ENCODE results near the gene PNMA8C.
"Not testable (repeated sequence)": the region's sequence is repeated elsewhere in the genome, so short reads cannot be mapped to it uniquely, and the experiment has no call there.

The PNMA8C gene

GRCh38 chr19:46402725-46403124 is 26.0 kb downstream of the PNMA8C start:
- Mint-ChIP-seq H3K36me3 (ENCODE audit: insufficient read depth) (peaks cover 3% of the 10 kb centered on the region), H3K27me3 (peaks cover 54 to 79% of the 10 kb centered on the region in 2 donors), H3K27ac (no peak overlapping the region)

GRCh38 chr19:46397801-46398479 is 30.8 kb downstream of the PNMA8C start:
- H3K36me3 Mint-ChIP-seq (ENCODE audit: insufficient read depth); H3K4me3 Mint-ChIP-seq; ATAC-seq (replicated peaks); DNase-seq; H3K27ac Mint-ChIP-seq; H3K4me1 Mint-ChIP-seq (ENCODE audit: low read depth in 2 of 2); H3K9me3 Mint-ChIP-seq: not testable (repeated sequence)
- H3K27me3 Mint-ChIP-seq: peaks cover 15 to 34% of the 10 kb centered on the region in 2 donors

More at GRCh38 chr19:46402725-46403124, 26.0 kb downstream of the PNMA8C start:
- DNase-seq (no peak), ATAC-seq (replicated peaks) (no peak)
- peaks cover 13 to 15% of the 10 kb centered on the region in 2 donors for H3K4me1 Mint-ChIP-seq (ENCODE audit: low read depth in 2 of 2)
- no peaks in the 10 kb centered on the region for H3K9me3 Mint-ChIP-seq
- no peak overlapping the region for H3K4me3 Mint-ChIP-seq

DNA sequence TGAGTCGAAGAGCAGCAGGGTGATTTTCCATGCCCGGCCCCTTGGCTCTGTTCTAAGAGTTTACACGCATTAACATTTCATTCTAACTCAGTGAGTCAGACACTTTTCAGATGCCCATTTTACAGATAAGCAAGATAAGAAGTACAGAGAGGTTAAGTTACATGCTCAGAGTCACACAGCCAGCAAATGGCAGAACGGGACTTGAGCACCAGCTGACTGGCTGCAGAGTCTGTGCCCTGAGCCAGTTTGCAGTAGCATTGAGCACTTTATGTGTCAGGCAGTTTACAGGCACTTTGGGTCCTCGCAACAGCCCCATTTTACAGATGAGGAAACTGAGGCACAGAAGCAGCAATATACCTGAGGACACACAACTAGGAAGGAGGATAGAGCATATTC is 34.3 kb downstream of the PNMA8C start:
- DNase-seq (no peak), ATAC-seq (replicated peaks) (no peak)
- Mint-ChIP-seq H3K4me1 (ENCODE audit: low read depth in 2 of 2) (peaks cover 0 to 5% of the 10 kb centered on the region in 2 donors), H3K4me3 (no peak overlapping the region), H3K27ac (no peak overlapping the region), H3K9me3 (no peaks in the 10 kb centered on the region), H3K27me3 (peaks cover 0 to 7% of the 10 kb centered on the region in 2 donors), H3K36me3 (ENCODE audit: insufficient read depth) (peaks cover 8% of the 10 kb centered on the region)

- DNase-seq: no peak
- Mint-ChIP-seq H3K27ac (no peak overlapping the region), H3K27me3 (no peaks in the 10 kb centered on the region), H3K4me1 (ENCODE audit: low read depth in 2 of 2) (peaks cover 0 to 5% of the 10 kb centered on the region in 2 donors), H3K36me3 (ENCODE audit: insufficient read depth) (peaks cover 14% of the 10 kb centered on the region), H3K9me3 (no peaks in the 10 kb centered on the region), H3K4me3 (no peak overlapping the region)
- no peak for ATAC-seq (replicated peaks)
These were observed 35.0 kb downstream of the PNMA8C start for GRCh38 chr19:46393456-46394401.

DNA sequence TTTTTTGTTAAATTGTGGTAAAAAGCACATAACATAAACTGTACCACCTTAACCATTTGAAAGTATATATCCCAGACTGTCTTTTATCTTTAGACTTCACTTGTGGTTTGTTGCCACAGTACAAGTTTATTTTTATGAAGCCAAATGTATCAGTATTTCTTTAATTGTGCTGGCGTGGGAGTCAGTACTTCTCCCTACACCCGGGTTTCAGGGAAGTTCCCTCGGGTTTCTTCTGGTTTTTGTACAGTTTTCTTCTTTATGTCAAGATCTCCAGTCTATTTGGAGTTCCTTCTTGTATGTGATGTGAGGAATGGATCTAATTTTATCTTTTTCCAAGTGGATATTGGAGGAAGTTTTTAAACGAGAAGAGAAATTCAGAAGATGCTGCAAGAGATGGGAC is 35.9 kb downstream of the PNMA8C start:
- no peak overlapping the region for H3K27ac Mint-ChIP-seq
- H3K36me3 Mint-ChIP-seq (ENCODE audit: insufficient read depth): peaks cover 20% of the 10 kb centered on the region
- no peaks in the 10 kb centered on the region for H3K9me3 Mint-ChIP-seq
- no peak overlapping the region for H3K4me3 Mint-ChIP-seq
- ATAC-seq (replicated peaks) (no peak), DNase-seq (no peak)
- H3K27me3 Mint-ChIP-seq: no peaks in the 10 kb centered on the region
- peaks cover 0 to 5% of the 10 kb centered on the region in 2 donors for H3K4me1 Mint-ChIP-seq (ENCODE audit: low read depth in 2 of 2)

- DNase-seq (no peak), ATAC-seq (replicated peaks) (no peak)
- Mint-ChIP-seq H3K27me3 (no peaks in the 10 kb centered on the region), H3K9me3 (no peaks in the 10 kb centered on the region), H3K36me3 (ENCODE audit: insufficient read depth) (peaks cover 25% of the 10 kb centered on the region), H3K4me3 (no peak overlapping the region), H3K27ac (no peak overlapping the region), H3K4me1 (ENCODE audit: low read depth in 2 of 2) (peaks cover 0 to 5% of the 10 kb centered on the region in 2 donors)
These were observed 36.4 kb downstream of the PNMA8C start for GRCh38 chr19:46392252-46392801.

- peaks cover 31% of the 10 kb centered on the region for H3K36me3 Mint-ChIP-seq (ENCODE audit: insufficient read depth)
- H3K27ac Mint-ChIP-seq: no peak overlapping the region
- H3K4me3 Mint-ChIP-seq: no peak overlapping the region
- peaks cover 0 to 5% of the 10 kb centered on the region in 2 donors for H3K4me1 Mint-ChIP-seq (ENCODE audit: low read depth in 2 of 2)
- no peak for DNase-seq
- no peaks in the 10 kb centered on the region for H3K27me3 Mint-ChIP-seq
- no peak for ATAC-seq (replicated peaks)
- no peaks in the 10 kb centered on the region for H3K9me3 Mint-ChIP-seq
These were observed 37.2 kb downstream of the PNMA8C start for GRCh38 chr19:46391296-46392251.

- DNase-seq: no peak
- Mint-ChIP-seq H3K4me1 (ENCODE audit: low read depth in 2 of 2) (peaks cover 0 to 5% of the 10 kb centered on the region in 2 donors), H3K9me3 (no peaks in the 10 kb centered on the region), H3K4me3 (no peak overlapping the region), H3K27me3 (no peaks in the 10 kb centered on the region), H3K36me3 (ENCODE audit: insufficient read depth) (peaks cover 34% of the 10 kb centered on the region), H3K27ac (no peak overlapping the region)
- no peak for ATAC-seq (replicated peaks)
These were observed 37.9 kb downstream of the PNMA8C start for GRCh38 chr19:46390866-46391265.

GRCh38 chr19:46390121-46390858 is 38.4 kb downstream of the PNMA8C start:
- peaks cover 36% of the 10 kb centered on the region for H3K36me3 Mint-ChIP-seq (ENCODE audit: insufficient read depth)

DNA sequence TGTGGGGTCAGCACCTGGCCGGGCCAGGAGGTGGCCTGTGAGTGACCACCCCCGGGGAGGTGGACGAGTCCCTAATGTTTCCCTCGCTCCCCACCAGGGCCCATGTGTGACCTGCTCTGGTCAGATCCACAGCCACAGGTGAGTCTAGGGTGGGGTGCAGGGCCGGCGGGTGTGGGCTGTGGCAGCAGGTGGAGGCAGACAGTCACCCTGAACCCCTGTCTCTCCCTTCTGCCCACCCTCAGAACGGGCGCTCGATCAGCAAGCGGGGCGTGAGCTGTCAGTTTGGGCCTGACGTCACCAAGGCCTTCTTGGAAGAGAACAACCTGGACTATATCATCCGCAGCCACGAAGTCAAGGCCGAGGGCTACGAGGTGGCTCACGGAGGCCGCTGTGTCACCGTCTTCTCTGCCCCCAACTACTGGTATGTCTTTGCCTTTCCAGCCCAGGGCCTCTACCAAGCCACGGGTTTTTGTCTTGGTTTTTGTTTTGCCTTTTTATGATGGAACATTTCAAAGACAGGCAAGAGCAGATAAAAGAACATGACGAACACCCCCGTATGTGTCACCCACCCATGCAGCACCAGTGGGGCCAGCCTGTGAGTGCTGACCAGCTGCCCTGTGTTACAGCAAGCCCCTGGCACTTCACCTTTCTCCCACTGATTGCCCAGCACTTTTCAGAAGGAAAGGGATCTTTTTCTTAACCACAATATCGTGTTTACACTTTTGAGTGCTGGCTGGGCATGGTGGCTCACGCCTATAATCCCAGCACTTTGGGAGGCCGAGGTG is 40.2 kb downstream of the PNMA8C start:
- Mint-ChIP-seq H3K9me3 (no peaks in the 10 kb centered on the region), H3K36me3 (ENCODE audit: insufficient read depth) (peaks cover 40% of the 10 kb centered on the region), H3K27ac (no peak overlapping the region), H3K4me1 (ENCODE audit: low read depth in 2 of 2) (peaks cover 0 to 5% of the 10 kb centered on the region in 2 donors), H3K4me3 (no peak overlapping the region), H3K27me3 (no peaks in the 10 kb centered on the region)
- ATAC-seq (replicated peaks) (no peak), DNase-seq (no peak)

More at GRCh38 chr19:46390121-46390858, 38.4 kb downstream of the PNMA8C start:
- Mint-ChIP-seq H3K4me1 (ENCODE audit: low read depth in 2 of 2) (peaks cover 0 to 5% of the 10 kb centered on the region in 2 donors), H3K27me3 (no peaks in the 10 kb centered on the region), H3K9me3 (no peaks in the 10 kb centered on the region), H3K27ac (no peak overlapping the region), H3K4me3 (no peak overlapping the region)
- DNase-seq (no peak), ATAC-seq (replicated peaks) (no peak)

DNA sequence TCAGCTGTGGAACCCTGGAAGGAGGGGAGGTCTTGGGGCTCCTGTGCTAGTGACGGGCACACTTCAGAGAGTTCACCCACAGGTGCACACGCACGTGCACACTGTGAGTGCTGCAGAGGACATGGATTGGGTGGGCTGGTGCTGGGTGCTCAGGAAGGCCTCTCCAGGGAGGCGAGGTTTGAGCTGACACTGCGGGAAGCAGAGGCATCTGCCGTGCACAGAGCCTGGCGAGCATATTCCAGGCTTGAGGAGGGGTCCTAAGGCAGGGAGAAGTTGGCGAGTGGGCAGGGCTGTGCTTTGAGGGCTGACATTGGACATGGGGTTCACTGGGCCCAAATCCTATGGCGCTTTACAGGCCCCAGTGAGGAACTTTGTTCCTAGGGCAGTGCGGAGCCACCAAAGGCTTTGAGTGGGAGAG is 41.0 kb downstream of the PNMA8C start:
- Mint-ChIP-seq H3K4me3 (no peak overlapping the region), H3K9me3 (no peaks in the 10 kb centered on the region), H3K27me3 (no peaks in the 10 kb centered on the region), H3K27ac (no peak overlapping the region), H3K36me3 (ENCODE audit: insufficient read depth) (peaks cover 47% of the 10 kb centered on the region), H3K4me1 (ENCODE audit: low read depth in 2 of 2) (peaks cover 0 to 4% of the 10 kb centered on the region in 2 donors)
- no peak for DNase-seq
- ATAC-seq (replicated peaks): no peak
